ENCODE results near the gene P2RY8.
"Not testable (repeated sequence)": the region's sequence is repeated elsewhere in the genome, so short reads cannot be mapped to it uniquely, and the experiment has no call there.

P2RY8 gene

DNA sequence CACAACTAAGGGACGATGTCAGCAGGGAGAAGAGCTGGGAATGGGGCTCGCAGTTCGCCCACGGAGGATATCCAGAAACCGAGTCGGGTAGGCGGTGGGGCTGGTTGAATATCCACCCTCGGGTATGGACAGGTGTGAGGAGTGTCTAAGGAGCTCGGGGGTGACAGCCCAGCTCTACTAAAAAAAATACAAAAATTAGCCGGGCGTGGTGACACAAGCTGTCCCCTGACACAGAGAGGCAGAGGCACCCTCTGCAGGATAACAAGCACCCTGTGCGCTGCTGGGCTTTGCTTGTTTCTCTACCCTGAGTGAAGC is 72.1 kb downstream of the P2RY8 start:
- no peak for DNase-seq (ENCODE audit: low read depth)

DNA sequence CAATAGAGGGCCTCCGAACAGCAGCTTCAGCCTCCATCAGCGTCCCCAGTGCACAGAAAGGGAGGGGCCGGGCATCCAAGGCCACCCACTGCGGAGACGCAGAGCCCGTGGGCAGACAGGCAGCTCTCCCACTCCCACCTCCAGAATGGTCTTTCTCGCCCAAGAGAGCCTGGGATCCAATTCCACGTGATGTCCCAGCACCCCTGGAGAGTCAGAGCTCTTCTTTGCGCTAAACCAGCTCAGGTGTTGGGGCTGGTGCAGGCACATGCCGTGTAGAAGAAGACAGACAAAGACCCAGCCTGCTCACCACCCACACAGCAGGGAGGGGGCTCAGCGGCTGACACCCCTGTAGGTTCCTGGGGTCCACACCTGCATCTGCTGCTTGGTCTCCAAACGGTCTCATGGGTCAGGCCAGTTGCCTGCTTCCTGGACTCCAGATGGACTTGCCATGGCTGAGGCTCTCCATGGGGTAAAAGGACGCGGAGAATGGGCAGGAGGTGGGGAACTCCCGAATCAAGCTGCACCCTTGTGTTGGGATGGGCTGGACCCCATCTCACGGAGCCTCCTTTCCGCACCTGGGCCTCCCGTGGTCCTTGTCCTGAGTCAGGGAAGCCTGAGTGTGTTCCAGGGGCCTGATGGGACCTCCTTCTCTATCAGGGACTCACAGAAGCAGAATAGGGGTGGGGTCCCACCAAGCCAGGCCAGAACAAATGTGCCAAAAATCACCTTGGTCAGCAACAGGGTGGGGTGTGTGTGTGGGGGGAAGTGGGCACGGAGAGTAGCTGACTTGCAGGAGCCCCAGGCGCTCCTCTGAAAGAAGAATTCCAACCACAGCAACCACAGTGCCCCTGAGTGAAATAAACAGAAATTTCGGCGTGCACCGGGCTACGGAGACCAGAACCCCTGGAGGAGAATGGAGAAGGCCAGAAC is 72.7 kb downstream of the P2RY8 start:
- DNase-seq (ENCODE audit: low read depth) = no peak

DNA sequence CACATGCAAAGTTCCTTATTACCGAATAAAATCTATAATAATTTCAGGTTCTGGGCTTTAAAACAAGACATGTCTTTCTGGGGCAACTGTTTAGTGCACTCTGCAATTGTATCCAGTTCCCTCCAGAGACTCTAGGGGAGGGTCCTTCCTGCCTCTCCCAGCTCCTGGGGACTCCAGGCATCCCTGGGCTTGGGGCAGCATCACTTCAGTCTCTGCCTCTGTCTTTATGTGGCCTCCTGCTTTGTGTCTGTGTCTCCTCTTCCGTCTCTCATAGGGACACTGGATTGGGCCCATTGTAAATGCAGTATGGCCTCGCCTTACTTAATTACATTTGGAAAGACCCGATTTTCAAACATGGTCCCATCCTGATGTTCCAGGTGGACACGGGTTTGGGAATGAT is 73.4 kb downstream of the P2RY8 start:
- DNase-seq (ENCODE audit: low read depth) = no peak

DNA sequence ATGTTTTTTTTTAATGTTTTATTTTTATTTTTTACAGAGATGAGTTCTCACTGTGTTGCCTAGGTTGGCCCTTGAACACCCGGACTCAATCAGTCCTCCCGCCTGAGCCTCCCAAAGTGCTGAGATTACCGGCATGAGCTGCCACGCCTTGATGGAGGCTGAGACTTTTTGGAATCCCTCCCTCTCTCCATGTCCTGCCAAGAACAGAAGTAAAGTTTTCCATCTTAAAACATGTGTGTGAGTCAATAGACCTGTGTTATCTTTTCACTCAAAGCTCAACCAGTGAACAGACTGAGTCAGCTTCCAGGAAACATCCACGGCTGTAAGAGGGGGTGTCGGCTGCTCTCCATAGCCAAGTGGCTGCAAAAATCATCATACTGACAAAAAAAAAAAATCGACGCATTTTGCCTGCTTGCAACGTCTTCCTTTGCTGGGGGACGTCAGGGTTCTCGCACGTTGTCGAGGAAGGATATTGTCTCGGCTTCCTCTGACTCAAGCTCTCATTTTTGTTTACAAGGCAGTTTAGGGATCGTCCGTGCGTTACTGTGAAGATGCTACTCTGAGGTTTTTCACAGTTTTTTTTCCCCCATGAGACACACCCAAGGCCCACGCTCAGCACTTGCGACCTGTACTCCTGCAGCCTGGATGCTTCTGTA is 74.3 kb downstream of the P2RY8 start:
- DNase-seq (ENCODE audit: low read depth) = peak; percentile 46

DNA sequence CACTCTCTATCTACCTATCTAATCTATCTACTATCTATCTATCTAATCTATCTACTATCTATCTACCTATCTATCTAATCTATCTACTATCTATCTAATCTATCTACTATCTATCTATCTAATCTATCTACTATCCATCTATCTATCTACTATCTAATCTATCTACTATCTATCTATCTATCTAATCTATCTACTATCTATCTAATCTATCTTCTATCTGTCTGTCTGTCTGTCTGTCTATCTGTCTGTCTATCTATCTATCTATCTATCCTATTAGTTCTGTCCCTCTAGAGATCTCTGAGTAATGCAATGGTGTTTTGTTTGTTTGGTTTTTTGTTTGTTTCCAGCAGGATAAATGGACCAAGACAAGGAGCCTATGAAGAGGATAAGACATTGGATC is 74.9 kb downstream of the P2RY8 start:
- no peak for DNase-seq (ENCODE audit: low read depth)

DNA sequence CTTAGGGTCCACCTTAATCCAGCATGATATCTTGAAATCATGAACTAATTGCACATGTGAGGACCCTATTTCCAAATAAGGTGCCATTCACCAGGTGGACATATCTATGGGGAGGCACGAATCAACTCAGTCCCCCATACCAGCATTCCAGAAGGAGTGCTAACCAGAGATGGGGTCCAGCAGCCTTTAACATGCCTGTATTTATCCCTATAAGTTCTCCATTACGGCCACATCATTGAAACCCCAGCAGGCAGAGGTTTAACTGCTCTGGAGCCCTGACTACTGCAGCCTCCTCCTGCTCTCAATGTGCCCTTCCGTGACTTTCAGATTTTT is 81.1 kb downstream of the P2RY8 start:
- no peak for DNase-seq (ENCODE audit: low read depth)

DNA sequence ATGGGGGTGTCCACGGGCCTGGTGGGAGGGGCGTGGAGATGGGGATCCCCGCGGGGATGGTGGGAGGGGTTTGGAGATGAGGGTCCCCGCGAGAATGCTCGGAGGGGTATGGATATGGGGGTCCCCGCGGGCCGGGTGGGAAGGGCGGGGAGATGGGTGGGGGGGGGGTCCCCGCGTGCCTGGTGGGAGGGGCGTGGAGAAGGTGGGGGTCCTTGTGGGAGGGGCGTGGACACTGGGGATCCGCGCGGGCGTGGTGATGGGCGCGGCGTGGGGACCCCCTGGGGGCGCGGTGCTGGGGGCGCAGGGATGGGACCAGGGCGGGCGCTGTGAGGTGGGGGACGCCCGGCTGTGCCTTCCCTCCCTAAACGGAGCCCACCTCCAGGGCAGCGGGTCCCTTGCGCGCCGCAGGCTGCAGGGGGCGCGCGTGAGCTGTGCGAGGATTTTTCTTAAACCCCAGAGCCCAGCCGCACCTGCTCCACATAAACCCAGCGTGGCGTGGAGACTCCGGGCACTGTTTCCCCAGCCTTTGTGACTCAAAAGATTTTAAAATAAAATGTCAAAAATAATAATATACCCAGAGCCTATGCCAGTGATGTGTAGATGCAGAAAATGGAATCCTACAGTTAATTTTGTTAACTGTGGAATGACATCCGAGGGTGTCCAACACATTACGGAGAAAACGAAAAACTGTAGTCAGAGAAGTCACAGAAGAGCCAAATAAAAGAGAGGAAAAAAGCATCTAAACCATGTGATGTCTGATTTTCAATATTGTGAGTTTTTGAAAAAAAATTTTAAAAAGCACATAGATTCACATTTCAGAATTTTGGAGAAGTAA is 82.8 kb downstream of the P2RY8 start:
- peak; percentile 80 for DNase-seq (ENCODE audit: low read depth)

DNA sequence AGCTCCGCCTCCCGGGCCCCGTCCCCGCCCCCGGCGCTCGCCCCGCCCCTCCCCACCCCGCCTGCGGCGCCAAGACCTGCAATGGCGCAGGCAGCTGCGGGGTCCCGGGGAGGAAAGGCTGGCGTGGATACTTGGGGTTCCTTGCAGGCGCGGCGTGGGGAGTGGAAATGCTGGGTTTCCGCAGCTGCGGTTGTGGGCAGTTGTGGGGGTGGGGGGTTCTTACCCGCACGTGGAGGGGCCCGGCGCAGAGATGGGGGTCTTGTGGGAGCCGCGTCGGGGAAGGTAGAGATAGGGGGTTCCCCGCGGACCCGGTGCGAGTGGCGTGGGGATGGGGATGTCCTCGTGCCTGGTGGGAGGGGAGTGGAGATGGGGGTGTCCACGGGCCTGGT is 83.6 kb downstream of the P2RY8 start:
- no peak for DNase-seq (ENCODE audit: low read depth)

DNA sequence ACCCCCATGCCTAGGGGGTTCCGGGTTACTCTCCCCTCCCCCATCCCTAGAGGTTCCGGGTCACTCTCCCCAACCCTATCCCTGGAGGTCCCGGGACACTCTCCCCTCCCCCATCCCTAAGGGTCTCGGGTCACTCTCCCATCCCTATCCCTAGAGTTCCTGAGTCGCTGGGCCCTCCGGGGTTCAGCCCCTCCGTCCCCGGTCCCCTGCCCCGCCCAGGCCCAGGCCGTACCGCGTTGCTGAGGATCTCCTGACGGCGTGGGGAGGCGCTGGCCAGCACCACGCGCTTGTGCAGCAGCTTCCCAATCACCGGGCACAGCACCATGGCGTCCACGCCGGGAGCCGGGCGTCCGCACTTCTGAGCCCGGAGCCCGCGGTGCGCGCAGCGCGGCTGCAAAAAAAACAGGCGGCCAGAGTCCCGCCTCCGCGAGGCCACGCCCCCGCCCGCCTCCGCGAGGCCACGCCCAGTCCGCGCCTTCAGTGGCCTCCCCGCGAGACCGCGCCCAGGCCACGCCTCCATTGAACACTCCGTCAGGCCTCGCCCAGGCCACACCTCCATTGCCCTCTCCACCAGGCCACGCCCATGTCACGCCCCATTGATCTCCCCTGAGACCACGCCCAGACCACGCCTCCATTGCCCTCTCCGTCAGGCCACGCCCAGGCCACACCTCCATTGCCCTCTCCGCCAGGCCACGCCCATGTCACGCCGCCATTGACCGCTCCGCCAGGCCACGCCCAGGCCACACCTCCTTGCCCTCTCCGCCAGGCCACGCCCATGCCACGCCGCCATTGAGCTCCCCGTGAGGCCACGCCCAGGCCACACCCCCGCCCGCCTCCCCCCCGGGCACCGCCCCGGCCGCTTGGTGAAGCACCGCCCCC is 84.2 kb downstream of the P2RY8 start, which contains the start of gene ASMTL:
Gene ASMTL (minus strand): TSS at position 394 of the 879 bp plus-strand sequence. CDS start 69 bp downstream, at position 325.
- DNase-seq (ENCODE audit: low read depth) = peak; percentile 98

DNA sequence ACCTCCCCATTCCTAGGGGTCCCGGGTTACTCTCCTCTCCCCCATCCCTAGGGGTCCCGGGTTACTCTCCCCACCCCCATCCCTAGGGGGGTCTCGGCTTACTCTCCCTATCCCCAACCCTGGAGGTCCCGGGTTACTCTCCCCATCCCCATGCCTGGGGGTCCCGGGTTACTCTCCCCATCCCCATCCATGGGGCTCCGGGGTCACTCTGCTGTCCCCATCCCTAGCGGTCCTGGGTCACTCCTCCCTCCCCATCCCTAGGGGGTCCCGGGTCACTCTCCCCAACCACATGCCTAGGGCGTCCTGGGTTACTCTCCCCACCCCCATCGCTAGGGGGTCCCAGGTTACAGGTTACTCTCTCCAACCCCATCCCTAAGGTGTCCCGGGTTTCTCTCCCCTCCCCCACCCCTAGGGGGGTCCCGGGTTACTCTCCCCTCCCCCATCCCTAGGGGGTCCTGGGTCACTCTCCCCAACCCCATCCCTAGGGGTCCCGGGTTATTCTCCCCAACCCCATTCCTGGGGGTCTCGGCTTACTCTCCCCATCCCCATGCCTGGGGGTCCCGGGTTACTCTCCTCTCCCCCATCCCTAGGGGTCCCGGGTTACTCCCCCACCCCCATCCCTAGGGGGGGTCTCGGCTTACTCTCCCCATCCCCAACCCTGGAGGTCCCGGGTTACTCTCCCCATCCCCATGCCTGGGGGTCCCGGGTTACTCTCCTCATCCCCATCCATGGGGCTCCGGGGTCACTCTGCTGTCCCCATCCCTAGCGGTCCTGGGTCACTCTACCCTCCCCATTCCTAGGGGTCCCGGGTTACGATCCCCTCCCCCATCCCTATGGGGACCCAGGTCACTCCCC is 85.1 kb downstream of the P2RY8 start:
- DNase-seq (ENCODE audit: low read depth) = no peak

DNA sequence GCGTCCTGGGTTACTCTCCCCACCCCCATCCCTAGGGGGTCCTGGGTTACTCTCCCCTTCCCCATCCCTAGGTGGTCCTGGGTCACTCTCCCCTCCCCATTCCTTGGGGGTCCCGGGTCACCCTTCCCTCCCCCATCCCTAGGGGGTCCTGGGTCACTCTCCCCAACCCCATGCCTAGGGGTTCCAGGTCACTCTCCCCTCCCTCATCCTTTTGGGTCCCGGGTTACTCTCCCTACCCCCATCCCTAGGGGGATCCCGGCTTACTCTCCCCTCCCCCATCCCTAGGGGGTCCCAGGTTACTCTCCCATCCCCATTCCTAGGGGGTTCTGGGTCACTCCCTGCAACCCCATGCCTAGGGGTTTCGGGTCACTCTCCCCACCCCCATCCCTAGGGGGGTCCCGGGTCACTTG is 85.7 kb downstream of the P2RY8 start:
- DNase-seq (ENCODE audit: low read depth) = no peak

DNA sequence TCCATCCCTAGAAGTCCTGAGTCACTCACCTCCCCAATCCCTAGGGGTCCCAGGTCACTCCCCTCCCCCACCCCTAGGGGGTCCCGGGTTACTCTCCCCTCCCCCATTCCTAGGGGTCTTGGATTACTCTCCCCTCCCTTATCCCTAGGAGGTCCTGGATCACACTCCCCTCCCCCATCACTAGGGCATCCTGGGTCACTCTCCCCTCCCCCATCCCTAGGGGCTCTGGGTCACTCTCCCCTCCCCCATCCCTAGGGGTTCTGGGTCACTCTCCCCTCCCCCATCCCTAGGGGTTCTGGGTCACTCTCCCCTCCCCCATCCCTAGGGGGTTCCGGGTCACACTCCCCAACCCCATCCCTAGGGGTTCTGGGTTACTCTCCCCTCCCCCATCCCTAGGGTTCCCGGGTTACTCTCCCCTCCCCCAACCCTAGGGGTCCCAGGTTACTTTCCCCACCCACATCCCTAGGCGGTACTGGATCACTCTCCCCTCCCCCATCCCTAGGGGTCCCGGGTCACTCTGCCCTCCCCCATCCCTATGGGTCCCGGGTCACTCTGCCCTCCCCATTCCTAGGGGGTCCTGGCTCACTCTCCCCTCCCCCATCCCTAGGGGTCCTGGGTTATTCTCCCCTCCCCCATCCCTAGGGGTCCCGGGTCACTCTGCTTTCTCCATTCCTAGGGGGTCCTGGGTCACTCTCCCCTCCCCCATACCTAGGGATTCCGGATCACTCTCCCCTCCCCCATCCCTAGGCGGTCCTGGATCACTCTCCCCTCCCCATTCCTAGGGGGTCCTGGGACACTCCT is 86.4 kb downstream of the P2RY8 start:
- no peak for DNase-seq (ENCODE audit: low read depth)

DNA sequence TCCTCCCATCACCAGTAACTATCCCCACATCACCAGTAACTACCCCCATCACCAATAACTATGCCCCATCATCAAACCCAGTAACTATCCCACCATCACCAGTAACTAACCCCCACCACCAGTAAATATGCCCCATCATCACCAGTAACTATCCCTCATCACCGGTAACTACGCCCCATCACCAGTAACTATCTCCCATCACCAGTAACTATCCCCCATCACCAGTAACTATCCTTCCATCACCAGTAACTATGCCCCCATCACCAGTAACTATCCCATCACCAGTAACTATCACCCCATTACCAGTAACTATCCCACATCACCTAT is 87.2 kb downstream of the P2RY8 start:
- no peak for DNase-seq (ENCODE audit: low read depth)

DNA sequence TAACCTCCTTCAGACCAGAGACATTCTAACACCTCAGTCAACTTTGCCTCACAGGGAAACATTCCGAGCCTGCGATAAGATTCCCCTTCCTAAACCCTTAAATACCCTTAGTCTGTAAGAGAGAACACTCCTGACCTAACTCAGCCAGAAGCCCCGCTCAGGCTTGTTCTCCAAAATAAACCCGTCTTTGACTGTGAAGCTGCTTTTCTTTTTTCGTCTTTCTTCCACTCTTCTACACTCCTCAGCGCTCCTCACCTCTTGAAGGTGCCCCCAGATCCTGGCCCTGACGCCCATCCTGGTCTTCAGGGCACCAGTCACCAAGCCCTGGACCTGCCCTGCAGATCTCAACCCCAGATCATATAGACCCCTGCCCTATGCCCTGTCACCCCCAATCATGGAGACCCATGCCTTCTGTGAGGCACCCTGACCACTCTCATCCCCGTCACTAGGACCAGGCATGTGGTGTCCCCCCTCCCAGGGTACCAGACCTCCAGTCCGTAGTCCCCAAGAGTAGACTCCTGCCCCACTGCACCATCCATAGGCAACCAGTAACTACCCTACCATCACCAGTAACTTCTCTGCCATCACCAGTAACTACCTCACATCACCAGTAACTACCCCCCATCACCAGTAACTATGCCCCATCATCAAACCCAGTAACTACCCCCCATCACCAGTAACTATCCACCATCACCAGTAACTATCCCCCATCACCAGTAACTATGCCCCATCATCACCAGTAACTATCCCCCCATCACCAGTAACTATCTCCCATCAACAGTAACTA is 87.8 kb downstream of the P2RY8 start:
- DNase-seq (ENCODE audit: low read depth) = no peak

DNA sequence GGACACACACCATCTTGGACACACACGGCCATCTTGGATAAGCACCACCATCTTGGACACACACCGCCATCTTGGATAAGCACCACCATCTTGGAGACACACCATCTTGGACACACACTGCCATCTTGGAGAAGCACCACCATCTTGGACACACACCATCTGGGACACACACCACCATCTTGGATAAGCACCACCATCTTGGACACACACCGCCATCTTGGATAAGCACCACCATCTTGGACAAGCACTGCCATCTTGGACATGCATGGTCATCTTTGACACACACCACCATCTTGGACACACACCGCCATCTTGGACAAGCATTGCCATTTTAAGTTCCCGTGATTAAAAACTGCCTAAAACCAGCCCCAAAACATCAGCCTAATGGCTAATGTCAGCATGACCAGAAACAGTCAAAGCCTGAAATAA is 88.4 kb downstream of the P2RY8 start:
- DNase-seq (ENCODE audit: low read depth) = not testable (repeated sequence)

DNA sequence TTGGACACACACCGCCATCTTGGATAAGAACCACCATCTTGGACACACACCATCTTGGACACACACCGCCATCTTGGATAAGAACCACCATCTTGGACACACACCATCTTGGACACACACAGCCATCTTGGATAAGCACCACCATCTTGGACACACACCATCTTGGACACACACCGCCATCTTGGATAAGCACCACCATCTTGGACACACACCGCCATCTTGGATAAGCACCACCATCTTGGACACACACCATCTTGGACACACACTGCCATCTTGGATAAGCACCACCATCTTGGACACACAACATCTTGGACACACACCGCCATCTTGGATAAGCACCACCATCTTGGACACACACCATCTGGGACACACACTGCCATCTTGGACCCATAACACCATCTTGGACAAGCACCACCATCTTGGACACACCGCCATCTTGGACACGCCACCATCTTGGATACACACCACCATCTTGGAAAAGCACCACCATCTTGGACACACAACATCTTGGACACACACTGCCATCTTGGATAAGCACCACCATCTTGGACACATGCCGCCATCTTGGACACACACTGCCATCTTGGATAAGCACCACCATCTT is 88.9 kb downstream of the P2RY8 start:
- not testable (repeated sequence) for DNase-seq (ENCODE audit: low read depth)

DNA sequence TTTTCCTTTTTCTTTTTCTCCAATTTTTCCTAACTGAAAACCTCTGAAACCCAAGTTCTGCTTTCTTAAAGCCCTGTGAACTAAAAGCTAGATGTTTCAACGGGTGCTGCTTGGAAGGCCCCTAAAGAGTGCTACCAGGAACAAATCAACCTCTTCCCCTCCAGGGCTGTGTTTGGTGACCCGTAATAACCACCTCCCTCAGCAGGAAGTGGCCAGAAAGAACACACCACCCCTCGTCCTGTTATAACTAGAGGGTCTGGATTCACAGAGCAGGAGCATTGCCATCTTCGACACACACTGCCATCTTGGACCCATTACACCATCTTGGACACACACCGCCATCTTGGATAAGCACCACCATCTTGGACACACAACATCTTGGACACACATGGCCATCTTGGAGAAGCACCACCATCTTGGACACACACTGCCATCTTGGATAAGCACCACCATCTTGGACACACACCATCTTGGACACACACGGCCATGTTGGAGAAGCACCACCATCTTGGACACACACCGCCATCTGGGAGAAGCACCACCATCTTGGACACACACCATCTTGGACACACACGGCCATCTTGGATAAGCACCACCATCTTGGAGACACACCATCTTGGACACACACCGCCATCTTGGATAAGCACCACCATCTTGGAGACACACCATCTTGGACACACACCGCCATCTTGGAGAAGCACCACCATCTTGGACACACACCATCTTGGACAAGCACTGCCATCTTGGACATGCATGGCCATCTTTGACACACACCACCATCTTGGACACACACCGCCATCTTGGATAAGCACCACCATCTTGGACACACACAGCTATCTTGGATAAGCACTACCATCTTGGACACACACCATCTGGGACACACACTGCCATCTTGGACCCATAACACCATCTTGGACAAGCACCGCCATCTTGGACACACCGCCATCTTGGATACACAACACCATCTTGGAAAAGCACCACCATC is 89.7 kb downstream of the P2RY8 start:
- DNase-seq (ENCODE audit: low read depth) = not testable (repeated sequence)
